Measurements from ENCODE around the gene C4orf51. TPM values are rescaled to one million over a fixed set of nuclear protein-coding genes. Genes with fewer than 3 reads are reported as not detected.

The C4orf51 gene
- polyA plus RNA-seq, 1 of the 3 experiments (the other 2 are of a cell fraction), result not detected

DNA sequence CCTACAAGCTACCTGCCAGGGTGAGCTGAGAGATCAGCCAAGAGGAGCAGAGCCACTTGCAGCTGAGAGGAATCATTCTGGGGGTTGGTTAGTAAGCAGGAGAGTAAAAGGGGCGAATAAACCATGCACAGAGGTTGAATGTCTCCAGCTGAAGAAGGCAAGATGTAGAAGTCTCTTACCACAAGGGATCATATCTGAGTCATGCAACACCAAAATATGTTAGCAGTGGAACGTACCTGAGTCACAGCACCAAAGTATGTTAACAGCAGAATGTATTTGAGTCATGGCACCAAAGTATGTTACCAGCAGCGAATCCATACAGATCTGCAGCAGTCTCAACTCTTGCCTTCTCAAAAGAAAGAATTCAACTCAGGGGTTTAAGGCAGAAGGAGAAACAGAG is 29.9 kb downstream of the C4orf51 start (continued):
- TF ChIP-seq, protein P1, sequence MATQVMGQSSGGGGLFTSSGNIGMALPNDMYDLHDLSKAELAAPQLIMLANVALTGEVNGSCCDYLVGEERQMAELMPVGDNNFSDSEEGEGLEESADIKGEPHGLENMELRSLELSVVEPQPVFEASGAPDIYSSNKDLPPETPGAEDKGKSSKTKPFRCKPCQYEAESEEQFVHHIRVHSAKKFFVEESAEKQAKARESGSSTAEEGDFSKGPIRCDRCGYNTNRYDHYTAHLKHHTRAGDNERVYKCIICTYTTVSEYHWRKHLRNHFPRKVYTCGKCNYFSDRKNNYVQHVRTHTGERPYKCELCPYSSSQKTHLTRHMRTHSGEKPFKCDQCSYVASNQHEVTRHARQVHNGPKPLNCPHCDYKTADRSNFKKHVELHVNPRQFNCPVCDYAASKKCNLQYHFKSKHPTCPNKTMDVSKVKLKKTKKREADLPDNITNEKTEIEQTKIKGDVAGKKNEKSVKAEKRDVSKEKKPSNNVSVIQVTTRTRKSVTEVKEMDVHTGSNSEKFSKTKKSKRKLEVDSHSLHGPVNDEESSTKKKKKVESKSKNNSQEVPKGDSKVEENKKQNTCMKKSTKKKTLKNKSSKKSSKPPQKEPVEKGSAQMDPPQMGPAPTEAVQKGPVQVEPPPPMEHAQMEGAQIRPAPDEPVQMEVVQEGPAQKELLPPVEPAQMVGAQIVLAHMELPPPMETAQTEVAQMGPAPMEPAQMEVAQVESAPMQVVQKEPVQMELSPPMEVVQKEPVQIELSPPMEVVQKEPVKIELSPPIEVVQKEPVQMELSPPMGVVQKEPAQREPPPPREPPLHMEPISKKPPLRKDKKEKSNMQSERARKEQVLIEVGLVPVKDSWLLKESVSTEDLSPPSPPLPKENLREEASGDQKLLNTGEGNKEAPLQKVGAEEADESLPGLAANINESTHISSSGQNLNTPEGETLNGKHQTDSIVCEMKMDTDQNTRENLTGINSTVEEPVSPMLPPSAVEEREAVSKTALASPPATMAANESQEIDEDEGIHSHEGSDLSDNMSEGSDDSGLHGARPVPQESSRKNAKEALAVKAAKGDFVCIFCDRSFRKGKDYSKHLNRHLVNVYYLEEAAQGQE (IDR thresholded peaks at IDR 0.05; ENCODE audit: low read depth, low read length), result no peak
- TF ChIP-seq TCF12 (IDR thresholded peaks at IDR 0.05) (peak; percentile 43), NRF1 (IDR thresholded peaks at IDR 0.05; ENCODE audit: low read depth, low read length) (no peak), TAF1 (IDR thresholded peaks at IDR 0.05; ENCODE audit: borderline replicate concordance, low read depth, low read length) (no peak), RCOR1 (IDR thresholded peaks at IDR 0.05; ENCODE audit: low read length) (no peak), RXRA (IDR thresholded peaks at IDR 0.05; ENCODE audit: borderline replicate concordance, low read depth) (no peak), EP300 (IDR thresholded peaks at IDR 0.05; ENCODE audit: borderline replicate concordance in 1 of 2, low read depth in 1 of 2, low read length in 1 of 2) (no peak), TEAD4 (IDR thresholded peaks at IDR 0.05; ENCODE audit: borderline replicate concordance, insufficient read depth) (0 out of 2 replicates have a peak, but pooled peaks have one; percentile 24), SIN3A (IDR thresholded peaks at IDR 0.05; ENCODE audit: borderline replicate concordance, low read depth, low read length) (no peak), NFIC (IDR thresholded peaks at IDR 0.05; ENCODE audit: borderline replicate concordance) (peak; percentile 47; the same call in 1 of the 2 replicates), SMC3 (IDR thresholded peaks at IDR 0.05; ENCODE audit: low read depth, low read length) (no peak), RFX5 (IDR thresholded peaks at IDR 0.05; ENCODE audit: low read length) (no peak), CHD2 (IDR thresholded peaks at IDR 0.05; ENCODE audit: low read length, partially characterized antibody) (no peak), EZH2phosphoT487 (IDR thresholded peaks at IDR 0.05; ENCODE audit: borderline replicate concordance, low read depth) (no peak), GATA2 (CRISPR knock-in tag; IDR thresholded peaks at IDR 0.05) (no peak)
- TF ChIP-seq, protein P2, sequence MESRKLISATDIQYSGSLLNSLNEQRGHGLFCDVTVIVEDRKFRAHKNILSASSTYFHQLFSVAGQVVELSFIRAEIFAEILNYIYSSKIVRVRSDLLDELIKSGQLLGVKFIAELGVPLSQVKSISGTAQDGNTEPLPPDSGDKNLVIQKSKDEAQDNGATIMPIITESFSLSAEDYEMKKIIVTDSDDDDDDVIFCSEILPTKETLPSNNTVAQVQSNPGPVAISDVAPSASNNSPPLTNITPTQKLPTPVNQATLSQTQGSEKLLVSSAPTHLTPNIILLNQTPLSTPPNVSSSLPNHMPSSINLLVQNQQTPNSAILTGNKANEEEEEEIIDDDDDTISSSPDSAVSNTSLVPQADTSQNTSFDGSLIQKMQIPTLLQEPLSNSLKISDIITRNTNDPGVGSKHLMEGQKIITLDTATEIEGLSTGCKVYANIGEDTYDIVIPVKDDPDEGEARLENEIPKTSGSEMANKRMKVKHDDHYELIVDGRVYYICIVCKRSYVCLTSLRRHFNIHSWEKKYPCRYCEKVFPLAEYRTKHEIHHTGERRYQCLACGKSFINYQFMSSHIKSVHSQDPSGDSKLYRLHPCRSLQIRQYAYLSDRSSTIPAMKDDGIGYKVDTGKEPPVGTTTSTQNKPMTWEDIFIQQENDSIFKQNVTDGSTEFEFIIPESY (IDR thresholded peaks at IDR 0.05; ENCODE audit: borderline replicate concordance, low read depth), result no peak
- TF ChIP-seq, protein P3, sequence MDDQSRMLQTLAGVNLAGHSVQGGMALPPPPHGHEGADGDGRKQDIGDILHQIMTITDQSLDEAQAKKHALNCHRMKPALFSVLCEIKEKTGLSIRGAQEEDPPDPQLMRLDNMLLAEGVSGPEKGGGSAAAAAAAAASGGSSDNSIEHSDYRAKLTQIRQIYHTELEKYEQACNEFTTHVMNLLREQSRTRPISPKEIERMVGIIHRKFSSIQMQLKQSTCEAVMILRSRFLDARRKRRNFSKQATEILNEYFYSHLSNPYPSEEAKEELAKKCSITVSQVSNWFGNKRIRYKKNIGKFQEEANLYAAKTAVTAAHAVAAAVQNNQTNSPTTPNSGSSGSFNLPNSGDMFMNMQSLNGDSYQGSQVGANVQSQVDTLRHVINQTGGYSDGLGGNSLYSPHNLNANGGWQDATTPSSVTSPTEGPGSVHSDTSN (IDR thresholded peaks at IDR 0.05), result peak; percentile 9; the same call in 1 of the 2 replicates
